Testis (tissue), 3 donors: Measurements from ENCODE around the gene NPM1. TPM values are rescaled to one million over a fixed set of nuclear protein-coding genes. Genes with fewer than 3 reads are reported as not detected.

Experiments
- DNase-seq: peaks from one replicate; pipeline ENCODE4 v3.0.0-alpha.2; 2019
- H3K27ac ChIP-seq, 2 donors: fragments of 200-600 bp; sonication (generic); one replicate each; pipeline ENCODE4 v1.5.1; 2019
- H3K27me3 ChIP-seq: fragments of 200-600 bp; sonication (generic); one replicate; pipeline ENCODE4 v1.5.1; 2019
- H3K36me3 ChIP-seq: fragments of 200-600 bp; sonication (generic); one replicate; pipeline ENCODE4 v1.5.1; 2017; ENCODE audit warnings: low read depth; ENCODE audit errors: missing control alignments
- H3K4me1 ChIP-seq: fragments of 200-600 bp; sonication (generic); one replicate; pipeline ENCODE4 v1.5.1; 2019
- H3K4me3 ChIP-seq, 2 donors: fragments of 200-600 bp; sonication (generic); one replicate each; pipeline ENCODE4 v1.5.1; 2017 to 2019
- H3K9me3 ChIP-seq: fragments of 200-600 bp; sonication (generic); one replicate; pipeline ENCODE4 v1.5.1; 2017
- POLR2A ChIP-seq: fragments of 450-650 bp; IDR thresholded peaks from one replicate; pipeline ENCODE4 v1.6.1; 2017; ENCODE audit warnings: antibody characterized with exemption, mild to moderate bottlenecking, moderate library complexity
- WGBS, 2 donors: methylation state at CpG; one replicate each; pipeline ENCODE4 v1.1.5; 2018; 5-methylcytosine and 5-hydroxymethylcytosine counted together
- intact Hi-C: fragments of 100-400 bp; cut with DNase I; formaldehyde crosslinking; loops from one replicate; pipeline ENCODE4 v1.15.1; 2023; ENCODE audit warnings: low total_unique reads
- polyA plus RNA-seq: library from polyadenylated mRNA; stranded (reverse); fragments of 350-450 nt; fragmentation: Illumina TruSeq; extraction: RNeasy Lipid Tissue Mini Kit (QIAGEN cat#74804); gene quantifications from one replicate; pipeline ENCODE4 v1.2.3, GENCODE V29; 2014; ENCODE audit warnings: low read depth, low replicate concordance; ENCODE audit not compliant: insufficient read depth
- total RNA-seq, 2 donors: library from RNA; depleted of rRNA; stranded (reverse); fragments of >200 nt; gene quantifications; one replicate each; pipeline ENCODE4 v1.2.3, GENCODE V29; 2016
- TF ChIP-seq, protein P1 (sequence below), 3 experiments: fragments of 450-650 bp in 2 of 3; fragments of 200-600 bp in 1 of 3; sonication (generic) in 1 of 3; IDR thresholded peaks; one replicate each; pipeline ENCODE4 v1.5.1; 2016 to 2019; ENCODE audit warnings: antibody characterized with exemption in 3 of 3, mild to moderate bottlenecking in 2 of 3, moderate library complexity in 1 of 3

The NPM1 gene
- total and polyA plus RNA-seq, 3 donors from 2014 or later, result 398 to 835 (median 430) TPM

DNA sequence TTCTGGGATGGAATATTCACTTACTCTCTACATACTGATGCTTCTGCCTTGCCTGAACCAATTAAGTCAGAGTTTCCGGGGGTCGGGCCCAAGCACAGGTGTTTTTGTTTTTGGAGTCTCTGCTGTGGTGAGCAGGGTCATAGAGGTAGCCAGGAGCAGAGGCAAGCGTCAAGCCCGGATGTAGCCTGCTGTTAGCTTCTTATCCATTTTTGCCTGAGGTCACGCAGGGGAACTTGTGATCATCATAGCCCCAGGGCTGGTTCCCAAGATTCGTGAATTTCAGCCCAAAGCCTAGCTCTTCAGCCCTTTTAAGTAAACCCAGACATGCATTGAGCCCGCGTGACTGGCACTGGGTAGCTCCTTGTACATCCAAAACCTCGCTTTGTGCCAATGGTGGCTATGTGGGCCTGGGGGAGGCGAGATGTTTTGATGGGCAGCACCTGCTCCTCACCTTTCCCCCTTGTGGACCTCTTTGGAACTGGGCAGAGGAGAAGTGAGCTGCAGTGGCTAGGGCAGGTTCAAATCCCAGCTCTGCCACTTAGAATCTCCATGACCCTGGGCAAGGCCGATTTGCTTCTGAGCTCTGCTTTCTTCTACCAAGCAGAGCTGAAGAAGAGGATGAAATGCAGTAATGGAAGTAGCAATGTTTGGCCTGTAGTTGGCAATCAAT lies 65.5 kb downstream of the NPM1 start:
- no peak overlapping the region for H3K27ac ChIP-seq
- no peaks in the 10 kb centered on the region for H3K4me1 ChIP-seq
- DNase-seq, result no peak
- intact Hi-C loops, result no loop called here
- H3K9me3 ChIP-seq, result no peaks in the 10 kb centered on the region
- H3K27me3 ChIP-seq, result no peaks in the 10 kb centered on the region
- no peak overlapping the region for H3K4me3 ChIP-seq
- 85 to 91% methylated on average over 11 of the region's 11 CpGs for WGBS, 2 donors
- TF ChIP-seq, protein P1, sequence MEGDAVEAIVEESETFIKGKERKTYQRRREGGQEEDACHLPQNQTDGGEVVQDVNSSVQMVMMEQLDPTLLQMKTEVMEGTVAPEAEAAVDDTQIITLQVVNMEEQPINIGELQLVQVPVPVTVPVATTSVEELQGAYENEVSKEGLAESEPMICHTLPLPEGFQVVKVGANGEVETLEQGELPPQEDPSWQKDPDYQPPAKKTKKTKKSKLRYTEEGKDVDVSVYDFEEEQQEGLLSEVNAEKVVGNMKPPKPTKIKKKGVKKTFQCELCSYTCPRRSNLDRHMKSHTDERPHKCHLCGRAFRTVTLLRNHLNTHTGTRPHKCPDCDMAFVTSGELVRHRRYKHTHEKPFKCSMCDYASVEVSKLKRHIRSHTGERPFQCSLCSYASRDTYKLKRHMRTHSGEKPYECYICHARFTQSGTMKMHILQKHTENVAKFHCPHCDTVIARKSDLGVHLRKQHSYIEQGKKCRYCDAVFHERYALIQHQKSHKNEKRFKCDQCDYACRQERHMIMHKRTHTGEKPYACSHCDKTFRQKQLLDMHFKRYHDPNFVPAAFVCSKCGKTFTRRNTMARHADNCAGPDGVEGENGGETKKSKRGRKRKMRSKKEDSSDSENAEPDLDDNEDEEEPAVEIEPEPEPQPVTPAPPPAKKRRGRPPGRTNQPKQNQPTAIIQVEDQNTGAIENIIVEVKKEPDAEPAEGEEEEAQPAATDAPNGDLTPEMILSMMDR (IDR thresholded peaks at IDR 0.05), result no peak
- TF ChIP-seq POLR2A, result no peak
- H3K36me3 ChIP-seq, result no peaks in the 10 kb centered on the region

DNA sequence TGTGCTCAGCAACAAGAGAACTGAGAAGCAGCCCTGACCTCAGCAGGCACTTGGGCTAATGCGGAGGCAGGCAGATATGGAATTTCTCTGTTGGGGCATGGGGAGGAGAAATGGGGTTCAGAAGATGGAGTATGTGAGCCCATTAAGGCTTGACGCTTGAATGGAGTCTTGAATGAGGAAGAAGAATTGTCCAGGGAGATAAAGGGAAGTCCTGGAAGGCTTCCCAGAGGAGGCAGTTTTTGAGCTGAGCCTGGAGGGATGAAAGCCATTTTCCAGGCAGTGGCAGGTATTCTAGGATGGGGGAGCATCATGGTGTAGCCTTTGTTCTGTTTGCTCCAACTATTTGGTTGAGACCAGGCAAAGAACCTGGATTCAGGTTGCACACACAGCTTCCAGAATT lies 66.3 kb downstream of the NPM1 start:
- intact Hi-C loops, result no loop called here
- Histone ChIP-seq H3K36me3 (no peaks in the 10 kb centered on the region), H3K27ac (no peak overlapping the region), H3K4me3 (no peak overlapping the region), H3K4me1 (no peaks in the 10 kb centered on the region), H3K27me3 (no peaks in the 10 kb centered on the region), H3K9me3 (no peaks in the 10 kb centered on the region)
- no peak for TF ChIP-seq POLR2A
- TF ChIP-seq, protein P1 (IDR thresholded peaks at IDR 0.05), result no peak
- 94 to 98% methylated on average over 2 of the region's 2 CpGs for WGBS, 2 donors
- DNase-seq, result no peak

DNA sequence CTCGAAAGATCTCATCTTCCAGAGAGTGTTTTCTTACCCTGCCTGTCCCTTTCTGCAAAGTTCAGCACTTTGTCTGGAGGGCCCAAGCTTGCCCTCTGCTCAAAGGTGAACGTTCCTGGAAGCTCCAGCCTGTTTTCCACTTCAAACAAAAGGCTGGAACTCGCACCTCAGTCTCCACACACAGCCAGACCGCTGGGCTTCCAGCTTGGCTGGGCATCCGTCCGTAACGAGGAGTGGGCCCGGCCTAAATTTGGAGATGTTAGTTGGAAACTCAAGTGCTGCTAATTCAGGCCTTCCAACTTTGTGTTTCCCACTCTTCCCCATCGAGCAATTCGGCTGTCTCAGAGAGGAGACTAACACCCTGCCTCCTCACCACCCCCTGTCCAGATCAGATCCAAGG lies 66.9 kb downstream of the NPM1 start:
- TF ChIP-seq POLR2A, result no peak
- TF ChIP-seq, protein P1 (IDR thresholded peaks at IDR 0.05), result no peak
- intact Hi-C loops, result no loop called here
- WGBS, 2 donors, result 87 to 95% methylated on average over 8 to 10 of the region's 10 CpGs
- Histone ChIP-seq H3K4me3 (no peak overlapping the region), H3K4me1 (no peaks in the 10 kb centered on the region), H3K27ac (no peak overlapping the region), H3K9me3 (no peaks in the 10 kb centered on the region), H3K27me3 (no peaks in the 10 kb centered on the region), H3K36me3 (no peaks in the 10 kb centered on the region)
- no peak for DNase-seq

DNA sequence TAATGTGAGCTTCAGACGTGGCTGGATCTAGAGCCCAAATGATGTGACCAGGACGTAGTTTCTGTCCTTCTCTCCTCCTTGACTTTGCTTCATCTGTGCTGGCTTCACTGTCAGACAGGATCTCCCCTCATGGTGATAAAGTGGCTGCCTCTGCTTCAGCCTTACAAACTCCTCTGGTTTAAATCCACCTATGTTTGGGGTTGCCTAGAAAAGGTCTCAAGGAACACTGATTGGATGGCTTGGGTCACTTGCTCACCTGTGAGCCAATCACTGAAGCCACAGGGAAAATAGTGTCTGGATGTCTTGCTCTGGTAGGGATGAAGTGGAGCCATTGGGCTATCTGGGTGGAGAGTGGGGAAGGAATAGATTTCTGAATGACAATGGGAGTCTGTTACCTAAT lies 67.9 kb downstream of the NPM1 start:
- Histone ChIP-seq H3K4me3 (no peak overlapping the region), H3K4me1 (no peaks in the 10 kb centered on the region), H3K36me3 (no peaks in the 10 kb centered on the region), H3K27me3 (no peaks in the 10 kb centered on the region), H3K9me3 (no peaks in the 10 kb centered on the region), H3K27ac (no peak overlapping the region)
- 94 to 96% methylated on average over 2 of the region's 2 CpGs for WGBS, 2 donors
- TF ChIP-seq, protein P1 (IDR thresholded peaks at IDR 0.05), result no peak
- TF ChIP-seq POLR2A, result no peak
- DNase-seq, result no peak
- intact Hi-C loops, result no loop called here
